ENCODE data around the gene TTC34.

Gene TTC34

GRCh38 chr1:2601721-2602303 lies 199.7 kb downstream of the TTC34 start:
- no peak for DNase-seq

GRCh38 chr1:2598329-2598931 lies 203.1 kb downstream of the TTC34 start:
- no peak for DNase-seq

- no peak for DNase-seq
These were observed 203.8 kb downstream of the TTC34 start for GRCh38 chr1:2597441-2598328.

DNA sequence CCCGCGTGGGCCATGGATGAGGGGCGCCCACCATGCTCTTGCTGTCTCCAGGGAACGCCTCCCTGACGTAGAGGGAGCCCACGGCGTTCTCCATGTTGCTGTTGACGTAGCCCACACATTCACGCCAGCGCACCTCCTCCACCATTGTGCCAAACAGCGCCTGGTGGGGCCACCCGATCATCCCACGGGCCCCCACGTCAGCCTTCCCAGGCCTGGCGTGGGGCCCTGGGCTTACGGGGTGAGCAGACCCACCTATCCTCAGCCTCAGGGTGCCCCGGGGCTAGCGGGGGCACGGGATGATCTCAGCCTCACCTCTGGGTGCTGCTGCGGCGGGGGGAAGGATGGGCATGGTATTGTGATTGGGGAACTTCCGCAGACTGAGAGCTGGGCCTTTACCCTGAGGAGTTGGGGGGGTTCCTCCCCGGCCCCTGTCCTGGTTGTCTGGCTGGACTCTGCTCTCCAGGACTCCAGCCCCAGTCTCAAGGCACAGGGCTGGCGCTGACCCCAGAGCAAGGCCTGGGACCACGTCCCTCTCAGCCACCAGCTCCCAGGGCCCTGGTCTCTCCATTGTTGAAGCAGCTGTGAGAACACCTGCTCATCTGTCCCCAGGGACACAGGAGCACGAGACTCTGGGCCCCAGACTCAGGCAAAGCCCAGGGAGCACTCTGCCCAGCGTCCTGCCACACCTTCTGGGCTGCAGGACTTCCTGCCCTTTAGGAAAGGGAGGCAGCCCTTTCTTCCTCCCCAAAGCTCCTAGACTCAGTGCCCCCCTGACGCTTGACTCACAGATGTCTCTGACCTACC lies 204.8 kb downstream of the TTC34 start:
- DNase-seq = peak; percentile 73

DNA sequence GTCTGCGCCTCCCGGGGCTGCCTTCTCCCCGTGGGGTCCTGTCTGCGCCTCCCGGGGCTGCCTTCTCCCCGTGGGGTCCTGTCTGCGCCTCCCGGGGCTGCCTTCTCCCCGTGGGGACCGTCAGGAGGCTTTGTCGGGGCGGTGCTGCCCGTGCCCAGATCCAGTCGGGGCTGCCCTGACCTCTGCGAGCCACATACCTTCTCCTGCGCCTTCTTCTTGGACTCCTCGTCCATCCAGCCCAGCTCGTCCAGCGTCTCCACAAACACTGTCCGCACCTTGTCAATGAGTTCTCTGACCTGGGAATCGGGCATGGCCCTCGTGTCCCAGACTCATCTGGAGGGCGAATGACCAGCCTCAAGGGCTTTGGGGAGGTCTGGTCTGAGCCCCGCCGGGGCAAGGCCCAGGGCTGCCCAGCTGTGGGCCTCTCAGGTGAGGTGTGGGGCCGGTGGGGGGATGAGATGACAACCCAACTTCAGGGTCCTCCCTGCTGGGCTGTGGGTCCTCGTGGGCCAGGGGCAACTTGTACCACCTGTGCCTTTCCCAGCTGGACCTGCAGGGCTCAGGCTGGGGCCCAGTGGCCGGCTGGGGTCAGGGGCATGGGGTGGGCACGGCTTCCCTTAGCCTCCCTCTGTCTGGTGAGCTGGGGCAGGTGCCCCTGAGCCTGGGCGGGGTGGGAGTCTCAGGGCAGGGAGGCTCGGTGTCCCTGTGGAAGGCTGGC lies 205.5 kb downstream of the TTC34 start:
- DNase-seq = no peak

DNA sequence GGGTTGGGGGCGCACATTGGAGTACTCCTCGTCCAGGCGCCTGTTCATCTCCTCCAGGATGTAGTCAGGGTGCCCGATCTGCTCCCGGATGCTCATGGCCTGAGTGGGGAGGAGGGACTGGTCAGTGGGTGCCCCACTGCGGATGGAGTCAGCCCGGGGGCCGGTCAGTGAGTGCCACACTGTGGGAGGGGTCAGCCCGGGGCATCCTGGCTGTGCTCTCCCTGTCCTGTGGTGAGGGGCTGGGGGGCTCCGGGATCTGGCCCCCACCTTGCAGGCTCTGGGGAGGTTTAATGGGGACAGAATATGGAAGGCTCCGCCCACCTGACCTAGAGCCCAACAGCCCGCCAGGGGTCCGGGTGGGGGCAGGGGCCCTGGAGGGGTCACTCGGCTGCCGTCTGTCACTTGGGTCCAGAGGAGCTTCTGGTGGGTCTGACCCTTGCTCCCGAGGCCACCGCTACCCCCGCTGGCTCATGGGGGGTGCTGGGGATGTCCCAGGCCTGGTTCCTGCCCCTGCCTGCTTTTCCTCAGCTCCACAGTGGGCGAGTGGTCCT lies 206.2 kb downstream of the TTC34 start:
- no peak for DNase-seq

GRCh38 chr1:2594641-2595131 lies 206.8 kb downstream of the TTC34 start:
- no peak for DNase-seq

GRCh38 chr1:2594001-2594640 lies 207.4 kb downstream of the TTC34 start:
- DNase-seq = peak; percentile 72

- no peak for DNase-seq
These were observed 208.1 kb downstream of the TTC34 start for GRCh38 chr1:2593251-2593878.

GRCh38 chr1:2592672-2593071 lies 208.8 kb downstream of the TTC34 start:
- DNase-seq = no peak

- DNase-seq = no peak
These were observed 209.8 kb downstream of the TTC34 start for GRCh38 chr1:2591581-2592261.

DNA sequence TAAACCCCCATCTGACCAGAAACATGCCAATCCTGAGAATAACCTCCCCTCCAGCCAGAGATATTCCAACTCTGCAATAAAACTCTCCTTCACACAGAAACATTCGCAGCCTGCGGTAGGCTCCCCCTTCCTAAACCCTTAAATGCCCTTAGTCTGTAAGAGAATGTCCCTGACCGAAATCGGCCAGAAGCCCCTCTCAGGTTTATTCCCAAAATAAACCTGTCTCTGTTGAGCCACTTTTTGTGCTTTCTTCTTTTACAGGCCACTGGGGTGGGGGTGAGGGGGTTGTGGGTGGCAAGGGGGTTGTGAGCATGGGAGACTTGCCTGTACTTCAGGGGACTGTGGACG lies 210.3 kb downstream of the TTC34 start:
- no peak for DNase-seq

GRCh38 chr1:2590233-2591141 lies 211.0 kb downstream of the TTC34 start:
- DNase-seq = no peak

DNA sequence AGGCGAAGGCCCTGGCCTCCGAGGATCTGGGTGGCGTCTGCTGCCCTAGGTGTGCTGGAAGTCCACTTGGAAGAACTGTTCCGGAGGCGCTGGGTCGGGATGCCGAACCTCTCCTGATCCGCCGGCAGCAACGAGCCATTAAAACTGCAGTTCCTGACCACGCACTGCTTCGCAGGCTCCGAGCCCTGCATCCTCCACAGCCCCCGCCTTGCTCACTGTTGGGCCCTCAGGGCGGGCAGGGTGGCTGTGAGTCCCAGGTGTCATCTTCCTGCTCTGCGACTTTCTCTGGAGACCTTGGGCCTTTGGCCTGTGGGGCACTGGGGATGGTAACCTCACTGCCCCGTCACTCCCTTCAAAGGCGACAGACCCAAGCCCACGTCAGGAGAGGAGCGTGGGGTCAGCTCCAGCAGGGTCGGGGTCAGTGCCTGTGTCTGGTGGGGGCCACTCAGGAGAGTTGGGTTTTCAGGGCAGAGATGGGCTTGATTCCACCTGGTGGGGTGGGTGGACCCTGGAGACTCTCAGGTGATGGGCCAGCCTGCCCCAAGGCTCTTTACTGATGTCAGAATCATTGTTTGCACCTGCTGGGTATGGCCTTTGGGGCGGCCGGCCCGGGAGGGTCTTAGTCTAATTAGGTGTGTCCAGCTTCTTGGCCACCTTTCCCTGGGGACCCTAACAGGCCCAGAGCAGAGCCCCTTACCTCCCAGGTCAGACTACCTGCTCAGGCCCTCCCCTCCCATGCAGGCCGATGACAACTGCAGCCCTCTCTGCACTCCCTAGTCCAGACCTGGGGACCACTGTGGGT lies 211.9 kb downstream of the TTC34 start:
- no peak for DNase-seq

GRCh38 chr1:2588661-2589430 lies 212.6 kb downstream of the TTC34 start:
- DNase-seq = no peak

DNA sequence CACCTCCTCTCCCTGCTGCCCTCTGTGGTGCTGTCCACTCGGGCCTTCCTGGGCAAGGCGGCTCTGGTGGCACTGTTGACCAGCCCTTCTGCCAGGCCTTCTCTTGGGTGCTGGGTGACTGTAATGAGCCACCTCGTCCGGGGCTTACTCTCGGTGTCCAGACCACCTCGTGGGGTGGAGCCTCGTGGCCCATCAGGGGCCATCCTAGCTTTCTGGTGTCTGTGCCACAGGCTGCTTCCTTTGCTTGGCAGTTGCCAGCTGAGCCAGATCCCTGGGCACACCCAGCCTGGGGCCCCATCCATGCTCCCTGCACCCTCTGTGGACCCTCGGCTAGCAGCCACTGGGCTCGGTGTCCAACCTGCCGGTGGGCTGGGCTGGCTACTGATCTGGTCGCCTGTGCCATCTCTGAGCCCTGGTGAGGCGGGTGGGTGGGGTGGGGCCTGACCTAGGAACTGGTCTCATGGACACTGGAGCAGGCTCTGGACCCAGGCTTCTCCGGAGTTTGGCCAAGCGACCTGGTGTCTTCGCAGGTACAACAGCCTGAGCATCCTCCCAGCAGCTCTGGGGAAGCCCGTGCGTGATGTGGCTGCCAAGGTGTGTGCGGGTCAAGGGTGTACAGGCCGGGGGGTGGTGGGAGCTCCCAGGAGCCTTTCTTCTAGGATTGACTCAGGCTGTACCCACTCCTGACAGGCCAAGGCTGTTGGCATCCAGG lies 213.5 kb downstream of the TTC34 start:
- DNase-seq = no peak
